Measurements from ENCODE around the gene ACSM2B.
"Not testable (repeated sequence)": the region's sequence is repeated elsewhere in the genome, so short reads cannot be mapped to it uniquely, and the experiment has no call there.

Gene ACSM2B

GRCh38 chr16:20586112-20586511, 9.9 kb upstream of the ACSM2B start:
- in situ Hi-C loops (cut with MboI; ENCODE audit: low pct_unique_long_range_greater_than_20kb, low sequenced_read_pairs, unreplicated experiment), result not testable (repeated sequence)

DNA sequence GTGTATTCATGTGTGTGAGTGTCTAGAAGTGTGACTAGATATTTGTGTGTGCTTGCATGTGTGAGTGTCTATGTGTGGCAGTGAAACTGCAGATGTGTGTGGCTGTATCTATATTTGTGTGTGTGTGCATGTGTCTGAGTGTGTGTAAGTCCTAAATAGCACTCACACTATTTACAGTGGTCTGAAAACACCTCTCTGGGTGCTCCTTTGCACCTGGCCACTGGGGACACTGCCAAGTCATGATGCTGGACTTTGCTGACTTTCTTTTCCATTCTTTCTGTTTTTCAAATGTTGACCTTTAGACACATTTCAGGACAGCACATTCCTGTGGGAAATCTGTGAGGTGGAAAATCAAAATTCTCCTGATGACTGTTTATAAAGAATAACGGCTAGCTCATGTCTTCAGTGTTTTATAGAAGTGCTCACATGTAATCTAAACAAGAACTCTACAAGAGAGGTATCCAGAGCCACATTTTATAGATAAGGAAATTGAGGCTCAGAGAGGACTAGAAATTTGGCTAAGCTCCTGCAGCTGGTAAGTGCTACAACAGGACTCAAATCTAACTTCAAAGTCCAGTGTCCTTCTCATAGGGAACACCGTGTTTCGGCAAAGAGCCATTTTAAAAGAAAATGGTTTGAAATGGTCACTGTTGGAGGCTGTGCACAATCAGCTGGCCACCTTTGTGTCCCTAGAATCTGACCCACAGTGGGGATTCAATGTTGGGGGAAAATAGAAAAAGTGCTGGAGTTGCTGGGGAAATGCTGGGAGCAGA, 4.5 kb upstream of the ACSM2B start:
- in situ Hi-C loops (cut with MboI; ENCODE audit: low pct_unique_long_range_greater_than_20kb, low sequenced_read_pairs, unreplicated experiment); DNase-seq (ENCODE audit: low spot score): not testable (repeated sequence)

More at GRCh38 chr16:20586112-20586511, 9.9 kb upstream of the ACSM2B start:
- not testable (repeated sequence) for DNase-seq (ENCODE audit: low spot score)

GRCh38 chr16:20578091-20578490, 1.9 kb upstream of the ACSM2B start:
- in situ Hi-C loops (cut with MboI; ENCODE audit: low pct_unique_long_range_greater_than_20kb, low sequenced_read_pairs, unreplicated experiment); DNase-seq (ENCODE audit: low spot score): not testable (repeated sequence)

GRCh38 chr16:20569117-20569651, 7.0 kb downstream of the ACSM2B start:
- DNase-seq (ENCODE audit: low spot score); in situ Hi-C loops (cut with MboI; ENCODE audit: low pct_unique_long_range_greater_than_20kb, low sequenced_read_pairs, unreplicated experiment): not testable (repeated sequence)

GRCh38 chr16:20568404-20568803, 7.8 kb downstream of the ACSM2B start:
- in situ Hi-C loops (cut with MboI; ENCODE audit: low pct_unique_long_range_greater_than_20kb, low sequenced_read_pairs, unreplicated experiment), result no loop called here
- TF ChIP-seq, protein P1, sequence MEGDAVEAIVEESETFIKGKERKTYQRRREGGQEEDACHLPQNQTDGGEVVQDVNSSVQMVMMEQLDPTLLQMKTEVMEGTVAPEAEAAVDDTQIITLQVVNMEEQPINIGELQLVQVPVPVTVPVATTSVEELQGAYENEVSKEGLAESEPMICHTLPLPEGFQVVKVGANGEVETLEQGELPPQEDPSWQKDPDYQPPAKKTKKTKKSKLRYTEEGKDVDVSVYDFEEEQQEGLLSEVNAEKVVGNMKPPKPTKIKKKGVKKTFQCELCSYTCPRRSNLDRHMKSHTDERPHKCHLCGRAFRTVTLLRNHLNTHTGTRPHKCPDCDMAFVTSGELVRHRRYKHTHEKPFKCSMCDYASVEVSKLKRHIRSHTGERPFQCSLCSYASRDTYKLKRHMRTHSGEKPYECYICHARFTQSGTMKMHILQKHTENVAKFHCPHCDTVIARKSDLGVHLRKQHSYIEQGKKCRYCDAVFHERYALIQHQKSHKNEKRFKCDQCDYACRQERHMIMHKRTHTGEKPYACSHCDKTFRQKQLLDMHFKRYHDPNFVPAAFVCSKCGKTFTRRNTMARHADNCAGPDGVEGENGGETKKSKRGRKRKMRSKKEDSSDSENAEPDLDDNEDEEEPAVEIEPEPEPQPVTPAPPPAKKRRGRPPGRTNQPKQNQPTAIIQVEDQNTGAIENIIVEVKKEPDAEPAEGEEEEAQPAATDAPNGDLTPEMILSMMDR (IDR thresholded peaks at IDR 0.05; ENCODE audit: extremely low read depth, insufficient read depth, missing control alignments), result no peak
- no peak for DNase-seq (ENCODE audit: low spot score)

GRCh38 chr16:20566864-20567263, 9.3 kb downstream of the ACSM2B start:
- TF ChIP-seq, protein P1 (IDR thresholded peaks at IDR 0.05; ENCODE audit: extremely low read depth, insufficient read depth, missing control alignments), result no peak

DNA sequence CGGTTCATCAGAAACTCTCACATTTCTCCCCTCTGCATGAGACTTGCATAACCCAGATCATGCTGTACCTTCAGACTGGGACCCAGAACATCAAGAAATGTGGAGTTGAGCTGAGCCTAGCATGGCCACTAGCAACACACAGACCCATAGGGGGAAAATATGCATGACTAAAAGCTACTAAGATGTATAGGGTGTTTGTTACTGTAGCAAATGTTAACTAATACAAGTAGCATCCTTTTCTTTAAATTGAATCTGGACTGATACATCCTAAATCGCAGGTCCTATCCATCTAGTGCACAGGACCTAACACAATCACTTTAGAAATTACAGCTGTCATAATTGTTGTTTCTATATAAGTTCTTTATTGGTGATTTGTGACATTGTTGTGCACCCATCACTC, 10.8 kb downstream of the ACSM2B start:
- DNase-seq (ENCODE audit: low spot score); in situ Hi-C loops (cut with MboI; ENCODE audit: low pct_unique_long_range_greater_than_20kb, low sequenced_read_pairs, unreplicated experiment): not testable (repeated sequence)

More at GRCh38 chr16:20566864-20567263, 9.3 kb downstream of the ACSM2B start:
- in situ Hi-C loops (cut with MboI; ENCODE audit: low pct_unique_long_range_greater_than_20kb, low sequenced_read_pairs, unreplicated experiment), result no loop called here
- DNase-seq (ENCODE audit: low spot score), result no peak

DNA sequence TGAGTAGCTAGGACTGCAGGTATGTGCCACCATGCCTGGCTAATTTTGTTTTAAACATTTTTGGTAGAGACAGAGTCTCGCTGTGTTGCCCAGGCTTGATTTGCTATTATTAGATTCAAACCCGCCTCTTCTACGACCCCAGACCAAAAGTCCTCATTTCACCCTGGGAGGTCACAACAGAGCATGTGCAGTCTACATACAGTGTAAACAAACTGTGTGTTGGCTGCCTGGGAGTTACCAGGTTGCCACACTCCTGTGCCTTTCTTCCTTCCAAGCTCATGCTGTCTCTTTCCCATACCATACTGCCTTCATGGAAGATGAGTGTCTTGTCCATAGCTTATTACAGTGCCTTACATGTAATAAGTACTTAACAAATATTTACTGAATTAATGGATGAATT, 11.9 kb downstream of the ACSM2B start:
- in situ Hi-C loops (cut with MboI; ENCODE audit: low pct_unique_long_range_greater_than_20kb, low sequenced_read_pairs, unreplicated experiment); DNase-seq (ENCODE audit: low spot score): not testable (repeated sequence)

GRCh38 chr16:20555628-20556027, 20.5 kb downstream of the ACSM2B start:
- in situ Hi-C loops (cut with MboI; ENCODE audit: low pct_unique_long_range_greater_than_20kb, low sequenced_read_pairs, unreplicated experiment); DNase-seq (ENCODE audit: low spot score): not testable (repeated sequence)

DNA sequence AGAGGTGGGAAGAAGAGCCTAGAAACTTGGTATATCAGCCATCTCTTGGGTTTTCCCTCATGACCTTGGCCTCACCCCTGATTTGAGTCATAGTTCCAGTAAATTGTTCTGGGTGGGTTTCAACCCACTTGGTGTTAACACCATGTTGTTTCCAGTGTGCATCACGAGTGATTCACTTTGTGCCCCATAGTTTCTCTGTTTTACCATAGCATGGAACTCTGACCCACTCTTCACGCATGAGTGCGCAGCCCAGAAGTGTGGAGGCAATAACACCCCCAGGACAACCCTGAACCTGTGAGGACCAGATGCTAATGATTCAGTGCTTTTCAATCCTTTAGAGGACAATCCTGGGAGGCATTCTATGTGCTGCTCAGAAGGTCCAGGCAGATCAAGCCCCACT, 21.5 kb downstream of the ACSM2B start:
- DNase-seq (ENCODE audit: low spot score); in situ Hi-C loops (cut with MboI; ENCODE audit: low pct_unique_long_range_greater_than_20kb, low sequenced_read_pairs, unreplicated experiment): not testable (repeated sequence)

DNA sequence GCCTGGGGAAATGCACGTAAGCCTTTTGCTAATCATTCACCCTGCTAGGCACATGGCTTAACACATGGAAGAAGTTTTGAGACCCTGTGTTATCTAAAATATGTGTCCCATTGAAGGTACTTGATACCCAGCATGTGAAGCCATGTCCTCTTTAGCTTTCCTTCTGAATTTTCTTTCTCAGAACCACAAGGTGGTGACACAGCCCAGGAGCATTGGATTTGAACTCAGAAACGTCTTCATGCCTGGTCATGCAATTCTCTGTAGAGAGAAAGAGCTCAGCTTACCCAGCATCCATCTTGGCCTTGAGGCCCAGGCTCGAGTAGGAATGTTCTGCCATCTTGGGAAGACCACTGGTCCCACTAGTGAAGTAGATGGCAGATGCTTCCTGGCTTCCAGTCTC, 22.7 kb downstream of the ACSM2B start:
- in situ Hi-C loops (cut with MboI; ENCODE audit: low pct_unique_long_range_greater_than_20kb, low sequenced_read_pairs, unreplicated experiment); DNase-seq (ENCODE audit: low spot score): not testable (repeated sequence)

DNA sequence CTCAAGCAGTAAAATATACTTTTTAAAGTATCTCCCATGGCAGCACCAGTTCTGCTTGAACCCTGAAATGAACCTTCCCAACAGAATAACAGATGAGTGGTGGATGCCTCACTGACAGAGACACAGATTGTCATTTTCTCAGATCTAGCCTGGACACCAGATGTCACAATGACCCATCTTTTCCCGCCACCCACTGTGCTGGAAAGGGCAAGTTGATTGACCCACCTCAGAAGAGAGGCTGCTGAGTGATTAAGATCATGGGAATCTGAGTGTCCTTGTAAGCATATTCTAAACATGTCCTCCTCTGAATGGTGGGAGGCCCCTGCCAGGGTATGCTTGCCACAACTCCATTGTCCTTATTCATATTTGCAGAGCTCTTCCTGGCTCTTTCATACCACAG, 29.2 kb downstream of the ACSM2B start:
- in situ Hi-C loops (cut with MboI; ENCODE audit: low pct_unique_long_range_greater_than_20kb, low sequenced_read_pairs, unreplicated experiment); DNase-seq (ENCODE audit: low spot score): not testable (repeated sequence)

- in situ Hi-C loops (cut with MboI; ENCODE audit: low pct_unique_long_range_greater_than_20kb, low sequenced_read_pairs, unreplicated experiment); DNase-seq (ENCODE audit: low spot score): not testable (repeated sequence)
Measured at GRCh38 chr16:20546278-20546853, 29.8 kb downstream of the ACSM2B start.

GRCh38 chr16:20540603-20541316, 35.4 kb downstream of the ACSM2B start:
- DNase-seq (ENCODE audit: low spot score); in situ Hi-C loops (cut with MboI; ENCODE audit: low pct_unique_long_range_greater_than_20kb, low sequenced_read_pairs, unreplicated experiment): not testable (repeated sequence)
